Pancreas (tissue), 10 donors: Measurements from ENCODE around the gene RIN3. TPM values are rescaled to one million over a fixed set of nuclear protein-coding genes. Genes with fewer than 3 reads are reported as not detected.

Experiments used
- ATAC-seq, 4 donors: fragments of 200-7000 bp; cut with Tn5 transposase; one replicate each; pipeline versions ENCODE4 v1.8.0 to v1.9.1; 2020; ENCODE audit warnings: mild to moderate bottlenecking in 4 of 4, moderate library complexity in 4 of 4
- DNase-seq, 6 donors: peaks; one replicate each; pipeline ENCODE4 v3.0.0-alpha.2; 2020
- FAIRE-seq: peaks from 2 replicates; lab custom pipeline; 2012; peaks lifted over from hg19 to GRCh38; lab: Jason Lieb, UNC
- H3K27ac ChIP-seq, 4 donors: fragments of 200-600 bp; sonication (generic); 1 replicate in 3 of 4; 2 replicates in 1 of 4; pipeline versions ENCODE4 v1.5.0 to v1.8.0; 2020
- H3K27me3 ChIP-seq, 4 donors: fragments of 200-600 bp; one replicate each; pipeline ENCODE4 v1.8.0; 2021
- H3K36me3 ChIP-seq, 3 donors: fragments of 200-600 bp; sonication (generic) in 1 of 3; one replicate each; pipeline versions ENCODE4 v1.5.0 to v1.8.0; 2020 to 2021
- H3K4me1 ChIP-seq, 3 donors: fragments of 200-600 bp; one replicate each; pipeline ENCODE4 v1.8.0; 2021
- H3K4me3 ChIP-seq, 4 donors: fragments of 200-600 bp; sonication (generic) in 2 of 4; one replicate each; pipeline versions ENCODE4 v1.5.0 to v1.8.0; 2020 to 2021
- H3K9me3 ChIP-seq, 4 donors: fragments of 200-600 bp; one replicate each; pipeline ENCODE4 v1.8.0; 2021
- WGBS, 2 donors: extraction: QIAGEN DNeasy Blood & Tissue Kit; methylation state at CpG; one replicate each; pipeline ENCODE4 v1.1.7; 2013; 5-methylcytosine and 5-hydroxymethylcytosine counted together
- intact Hi-C, 3 donors: fragments of 100-400 bp; cut with DNase I; formaldehyde crosslinking; loops; one replicate each; pipeline versions ENCODE4 v1.11.1 to v1.14.2; 2022
- polyA plus RNA-seq, 2 donors: library from polyadenylated mRNA; stranded (reverse); fragments of 200-250 nt; gene quantifications; one replicate each; pipeline ENCODE4 v1.2.3, GENCODE V29; 2013
- total RNA-seq, 6 donors: library from RNA; stranded (reverse); fragmentation: NEBNext Ultra II Directional in 4 of 6; extraction: Animal tissue kit (Norgen Biotek cat#: 25700) in 4 of 6; gene quantifications; one replicate each; pipeline versions ENCODE4 v1.2.1 to v1.2.4, GENCODE V29; 2021 to 2023
- TF ChIP-seq, protein P1 (sequence below), 4 donors: fragments of 200-600 bp; sonication (generic) in 3 of 4; IDR thresholded peaks; one replicate each; pipeline versions ENCODE4 v1.5.0 to v1.8.0; 2021; ENCODE audit warnings: antibody characterized with exemption in 4 of 4
- donor health status: healthy with polysubstance abuse.
- donor health status: DM: no; HTN: no; CAD: no; lungs with moderate emphysema.
- donor health status: DM: no; HTN: no; CAD: no.
- donor health status: control.
- donor health status: control.
- donor health status: Bipolar disorder and iron deficiency.
- donor health status: DM: yes; HTN: yes; CAD: no.
- donor health status: DM: no; HTN: no; CAD: no.
- donor health status: DM: no; HTN: no; CAD: no.
- donor health status: DM: yes; HTN: yes; CAD: no.

The RIN3 gene
- total and polyA plus RNA-seq, 8 donors, result 1.1 to 9.0 (median 2.3) TPM

DNA sequence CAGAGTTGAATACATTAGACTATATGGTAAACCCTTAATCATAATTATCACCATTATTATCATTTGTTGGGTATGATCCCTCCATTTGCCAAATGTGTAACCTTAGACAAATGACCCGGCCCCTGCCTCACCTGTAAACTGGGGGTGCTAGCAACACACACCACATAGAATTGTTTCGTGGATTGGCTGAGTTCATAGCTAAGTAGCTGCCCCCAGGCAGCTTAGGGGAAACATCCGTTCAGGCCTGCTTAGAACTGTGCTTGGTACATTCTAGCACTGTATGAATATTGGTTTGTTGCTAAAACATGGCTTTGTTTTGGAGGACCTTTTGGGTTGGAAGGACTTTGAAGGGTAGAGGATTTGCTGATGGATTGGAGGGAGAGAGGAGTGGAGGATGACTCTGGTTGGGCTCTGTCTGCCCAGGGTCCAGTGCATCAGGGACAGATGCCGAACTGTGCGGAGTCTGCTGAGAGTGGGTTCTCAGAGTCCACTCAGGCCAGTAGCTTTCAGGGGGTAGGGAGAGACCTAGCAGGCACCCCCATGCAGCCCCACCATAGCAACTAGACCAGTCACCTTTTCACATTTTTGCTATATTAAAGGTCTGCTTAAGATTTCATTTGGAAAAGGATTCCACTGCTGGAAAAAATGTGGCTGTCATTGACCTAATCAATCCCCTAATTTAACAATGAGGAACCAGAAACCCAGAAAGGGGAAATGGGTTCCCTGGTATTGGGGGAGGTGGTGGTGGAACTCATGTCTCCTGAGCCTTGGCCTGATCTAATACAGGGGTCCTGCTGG lies 2.2 kb downstream of the RIN3 start:
- no peak for DNase-seq
- WGBS, 2 donors, result 72 to 78% methylated on average over 5 of the region's 5 CpGs
- H3K4me3 ChIP-seq, result no peak overlapping the region
- intact Hi-C loops, result no loop called here
- no peaks in the 10 kb centered on the region for H3K4me1 ChIP-seq
- H3K36me3 ChIP-seq, result no peaks in the 10 kb centered on the region
- no peak for FAIRE-seq
- TF ChIP-seq, protein P1, sequence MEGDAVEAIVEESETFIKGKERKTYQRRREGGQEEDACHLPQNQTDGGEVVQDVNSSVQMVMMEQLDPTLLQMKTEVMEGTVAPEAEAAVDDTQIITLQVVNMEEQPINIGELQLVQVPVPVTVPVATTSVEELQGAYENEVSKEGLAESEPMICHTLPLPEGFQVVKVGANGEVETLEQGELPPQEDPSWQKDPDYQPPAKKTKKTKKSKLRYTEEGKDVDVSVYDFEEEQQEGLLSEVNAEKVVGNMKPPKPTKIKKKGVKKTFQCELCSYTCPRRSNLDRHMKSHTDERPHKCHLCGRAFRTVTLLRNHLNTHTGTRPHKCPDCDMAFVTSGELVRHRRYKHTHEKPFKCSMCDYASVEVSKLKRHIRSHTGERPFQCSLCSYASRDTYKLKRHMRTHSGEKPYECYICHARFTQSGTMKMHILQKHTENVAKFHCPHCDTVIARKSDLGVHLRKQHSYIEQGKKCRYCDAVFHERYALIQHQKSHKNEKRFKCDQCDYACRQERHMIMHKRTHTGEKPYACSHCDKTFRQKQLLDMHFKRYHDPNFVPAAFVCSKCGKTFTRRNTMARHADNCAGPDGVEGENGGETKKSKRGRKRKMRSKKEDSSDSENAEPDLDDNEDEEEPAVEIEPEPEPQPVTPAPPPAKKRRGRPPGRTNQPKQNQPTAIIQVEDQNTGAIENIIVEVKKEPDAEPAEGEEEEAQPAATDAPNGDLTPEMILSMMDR (IDR thresholded peaks at IDR 0.05), result no peak
- peaks cover 0 to 3% (median 0%) of the 10 kb centered on the region in 4 donors for H3K27me3 ChIP-seq
- ATAC-seq, result no peak
- H3K9me3 ChIP-seq, result no peaks in the 10 kb centered on the region
- H3K27ac ChIP-seq, result no peak overlapping the region

DNA sequence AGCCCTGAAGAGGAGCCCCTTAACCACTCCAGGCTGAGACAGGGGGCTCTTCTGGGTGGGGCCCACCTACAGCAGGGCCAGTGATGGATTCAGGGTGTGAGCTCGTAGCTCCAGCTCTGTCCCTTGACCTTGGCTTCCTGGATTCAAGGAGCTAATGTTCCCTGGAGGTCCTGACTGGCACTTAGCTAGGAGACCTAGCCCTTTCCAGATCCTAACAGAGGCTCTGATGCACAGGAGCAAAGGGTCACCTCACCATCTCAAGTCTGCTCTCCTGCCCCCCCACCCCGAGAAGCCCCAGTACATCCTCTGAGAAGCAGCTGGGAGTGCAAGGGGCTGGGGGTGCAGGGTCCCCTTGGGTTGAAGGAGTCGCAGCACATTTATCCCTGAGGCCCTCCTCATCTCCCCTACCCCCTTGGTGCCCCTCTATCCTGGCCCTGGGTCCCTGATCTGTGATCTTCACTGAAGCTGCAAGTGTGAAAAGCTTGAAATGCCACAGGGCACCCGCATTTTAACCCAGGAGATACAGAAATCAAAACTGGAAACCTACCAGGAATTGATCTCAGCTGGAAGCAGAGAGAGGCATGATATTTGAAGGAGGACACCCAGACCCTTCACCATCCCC lies 2.9 kb downstream of the RIN3 start:
- ATAC-seq (no peak), DNase-seq (no peak), FAIRE-seq (no peak)
- WGBS, 2 donors, result 55% methylated on average over 4 of the region's 4 CpGs
- Histone ChIP-seq H3K4me3 (no peak overlapping the region), H3K9me3 (no peaks in the 10 kb centered on the region), H3K27me3 (peaks cover 0 to 3% (median 0%) of the 10 kb centered on the region in 4 donors), H3K27ac (no peak overlapping the region), H3K4me1 (no peaks in the 10 kb centered on the region), H3K36me3 (no peaks in the 10 kb centered on the region)
- TF ChIP-seq, protein P1 (IDR thresholded peaks at IDR 0.05), result no peak
- intact Hi-C loops, result no loop called here

DNA sequence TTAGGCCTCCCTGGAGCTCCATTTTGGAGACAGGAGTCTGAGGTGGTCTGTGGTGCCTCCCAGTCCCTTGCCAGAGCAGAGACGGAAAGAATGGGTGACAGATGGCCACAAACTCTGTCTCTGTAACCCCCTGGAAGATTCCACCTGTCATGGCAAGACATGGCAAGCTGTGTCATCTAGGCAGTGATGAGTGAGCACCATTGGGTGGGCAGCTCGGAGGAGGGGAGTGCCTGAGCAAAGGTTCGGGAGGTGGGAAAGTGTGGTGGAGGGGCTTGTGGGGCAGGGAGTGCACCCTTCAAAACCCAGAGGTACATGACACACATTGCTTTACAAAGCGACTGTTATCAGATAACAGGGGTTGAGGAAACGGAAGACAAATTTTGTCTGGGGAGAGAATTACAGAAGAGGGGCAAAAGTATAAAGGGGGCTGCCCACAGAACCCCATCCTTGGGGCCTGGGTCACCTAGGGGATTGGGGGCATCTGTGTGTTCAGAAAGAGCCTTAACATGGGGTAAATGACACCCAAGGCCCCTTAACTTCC lies 3.5 kb downstream of the RIN3 start:
- TF ChIP-seq, protein P1 (IDR thresholded peaks at IDR 0.05), result no peak
- H3K27ac ChIP-seq, result no peak overlapping the region
- intact Hi-C loops, result no loop called here
- ATAC-seq, result no peak
- no peak for FAIRE-seq
- H3K27me3 ChIP-seq, result peaks cover 0 to 3% (median 0%) of the 10 kb centered on the region in 4 donors
- no peaks in the 10 kb centered on the region for H3K36me3 ChIP-seq
- H3K4me3 ChIP-seq, result no peak overlapping the region
- no peaks in the 10 kb centered on the region for H3K4me1 ChIP-seq
- no peaks in the 10 kb centered on the region for H3K9me3 ChIP-seq
- no peak for DNase-seq
- WGBS, 2 donors, result 41 to 56% methylated on average over 5 of the region's 5 CpGs

DNA sequence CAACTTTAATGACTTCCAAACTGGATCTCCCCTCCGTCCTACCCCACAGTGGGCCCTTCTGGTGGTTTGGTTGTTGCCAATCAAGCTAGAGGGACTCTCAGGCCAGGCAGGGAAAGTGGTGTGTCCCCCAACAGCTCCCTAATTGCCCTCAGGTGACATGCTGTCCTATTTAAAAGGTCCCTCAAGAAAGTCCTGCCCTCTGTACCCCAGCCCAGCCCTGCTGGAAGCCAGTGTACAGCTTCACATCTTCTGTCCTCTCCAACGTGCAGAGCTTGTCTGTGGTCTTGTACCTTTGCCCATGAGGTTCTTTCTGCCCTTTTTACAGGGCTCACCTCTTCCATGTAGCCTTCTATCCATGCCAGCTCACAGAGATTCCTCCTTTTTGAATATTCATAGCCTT lies 4.2 kb downstream of the RIN3 start:
- intact Hi-C loops, result no loop called here
- Histone ChIP-seq H3K4me1 (no peaks in the 10 kb centered on the region), H3K36me3 (no peaks in the 10 kb centered on the region), H3K9me3 (no peaks in the 10 kb centered on the region), H3K4me3 (no peak overlapping the region), H3K27ac (no peak overlapping the region), H3K27me3 (peaks cover 0 to 3% (median 0%) of the 10 kb centered on the region in 4 donors)
- TF ChIP-seq, protein P1 (IDR thresholded peaks at IDR 0.05), result no peak
- ATAC-seq, result no peak
- WGBS, 2 donors, result 35 to 49% methylated on average over 2 of the region's 2 CpGs
- no peak for DNase-seq
- no peak for FAIRE-seq
